ENCODE measurements around the gene GRIFIN.

GRCh38 chr7:2507917-2508306 is 31.7 kb upstream of the GRIFIN start:
- TF ChIP-seq EP300 (IDR thresholded peaks at IDR 0.05; ENCODE audit: borderline replicate concordance in 1 of 2, low read depth in 1 of 2, low read length in 1 of 2), result no peak
- TF ChIP-seq CTCF (IDR thresholded peaks at IDR 0.05), result no peak
- no peak for TF ChIP-seq TAF1 (IDR thresholded peaks at IDR 0.05; ENCODE audit: borderline replicate concordance, low read depth, low read length)
- no peak for TF ChIP-seq POLR2AphosphoS5 (IDR thresholded peaks at IDR 0.05; ENCODE audit: low read depth, low read length)
- TF ChIP-seq TCF12 (IDR thresholded peaks at IDR 0.05), result no peak
- no peak for TF ChIP-seq TEAD4 (IDR thresholded peaks at IDR 0.05; ENCODE audit: borderline replicate concordance, insufficient read depth)

Data from SK-N-SH (cell line).